SK-N-MC (cell line): ENCODE data around the gene MIA2.

Source experiments
- EZH2 ChIP-seq: fragments of 200-600 bp; sonication (generic); IDR thresholded peaks from one replicate; pipeline ENCODE4 v1.6.1; 2017; ENCODE audit warnings: antibody characterized with exemption
- FOXP2 ChIP-seq: optimal IDR thresholded peaks from 2 replicates; pipeline ENCODE3; 2011; ENCODE audit warnings: mild to moderate bottlenecking, moderate library complexity; ENCODE audit not compliant: insufficient read depth; ENCODE audit errors: extremely low read length, control extremely low read depth
- POLR2AphosphoS5 ChIP-seq: IDR thresholded peaks from 2 replicates; pipeline ENCODE4 v1.6.1; 2012; ENCODE audit warnings: mild to moderate bottlenecking, low read depth, low read length, borderline replicate concordance

GRCh38 chr14:39276005-39276404, 42.3 kb downstream of the MIA2 start:
- TF ChIP-seq EZH2 (no peak), POLR2AphosphoS5 (no peak), FOXP2 (no peak)
